Liver (tissue), 3 donors: Measurements from ENCODE around the gene ST6GALNAC5.

Experiments used
- CTCF ChIP-seq: fragments of 150-350 bp; IDR thresholded peaks from 2 replicates; pipeline ENCODE4 v1.5.1; 2017; ENCODE audit warnings: improper control_type of control experiment, low read depth, low read length; ENCODE audit not compliant: missing input control
- EGR1 ChIP-seq, 2 donors: IDR thresholded peaks; 2 replicates each; pipeline ENCODE4 v1.6.1; 2016 to 2018; ENCODE audit warnings: antibody characterized with exemption in 2 of 2, low read depth in 2 of 2
- GABPA ChIP-seq, 2 donors: IDR thresholded peaks in 1 of 2; conservative IDR thresholded peaks in 1 of 2; 2 replicates each; pipeline ENCODE4 v1.6.1; 2016; ENCODE audit warnings: antibody characterized with exemption in 2 of 2, mild to moderate bottlenecking in 1 of 2, moderate library complexity in 1 of 2
- JUND ChIP-seq, 2 donors: IDR thresholded peaks; 2 replicates each; pipeline ENCODE4 v1.6.1; 2016; ENCODE audit warnings: antibody characterized with exemption in 2 of 2
- MAX ChIP-seq: IDR thresholded peaks from 2 replicates; pipeline ENCODE4 v1.6.1; 2016; ENCODE audit warnings: antibody characterized with exemption
- NR2F2 ChIP-seq: IDR thresholded peaks from 2 replicates; pipeline ENCODE4 v1.6.1; 2016; ENCODE audit warnings: antibody characterized with exemption
- RXRA ChIP-seq, 2 donors: IDR thresholded peaks; 2 replicates each; pipeline ENCODE4 v1.6.1; 2017 to 2018; ENCODE audit warnings: antibody characterized with exemption in 2 of 2, mild to moderate bottlenecking in 1 of 2
- SP1 ChIP-seq: IDR thresholded peaks from 2 replicates; pipeline ENCODE4 v1.6.1; 2018; ENCODE audit warnings: antibody characterized with exemption, mild to moderate bottlenecking
- TAF1 ChIP-seq: conservative IDR thresholded peaks from 2 replicates; pipeline ENCODE4 v1.6.1; 2016; ENCODE audit warnings: antibody characterized with exemption, mild to moderate bottlenecking
- ZBTB33 ChIP-seq: IDR thresholded peaks from 2 replicates; pipeline ENCODE4 v1.6.1; 2016; ENCODE audit warnings: antibody characterized with exemption
- donor health status: healthy.
- donor health status: healthy.

- TF ChIP-seq CTCF (no peak), TAF1 (no peak), ZBTB33 (no peak), JUND (IDR thresholded peaks at IDR 0.05) (no peak), NR2F2 (no peak), EGR1 (IDR thresholded peaks at IDR 0.05; ENCODE audit: low read depth in 2 of 2) (no peak), SP1 (no peak), RXRA (IDR thresholded peaks at IDR 0.05) (no peak), MAX (no peak), GABPA (IDR thresholded peaks at IDR 0.05 in 1 of 2, conservative IDR thresholded peaks at IDR 0.05 in 1 of 2) (no peak)
Measured at GRCh38 chr1:76826072-76826845, 41.0 kb upstream of the ST6GALNAC5 start.
